Neural cell (in vitro differentiated cells): ENCODE measurements around the gene INPP5A.

Experiments used
- EP300 ChIP-seq: fragments of 450-650 bp; conservative IDR thresholded peaks from 2 replicates; pipeline ENCODE4 v1.6.1; 2014; ENCODE audit warnings: antibody characterized with exemption, mild to moderate bottlenecking, moderate library complexity; ENCODE audit not compliant: poor library complexity, severe bottlenecking
- EZH2 ChIP-seq: fragments of 200-600, 300-800 bp; shearing (Covaris generic), sonication (generic); IDR thresholded peaks from 2 replicates; pipeline ENCODE4 v1.6.1; 2014; ENCODE audit warnings: antibody characterized with exemption, low read length, borderline replicate concordance, mild to moderate bottlenecking; ENCODE audit not compliant: insufficient read depth, poor library complexity, severe bottlenecking
- MXI1 ChIP-seq: fragments of 450-650 bp; conservative IDR thresholded peaks from 2 replicates; pipeline ENCODE4 v1.6.1; 2014; ENCODE audit warnings: antibody characterized with exemption, mild to moderate bottlenecking; ENCODE audit not compliant: poor library complexity, severe bottlenecking
- POLR2AphosphoS5 ChIP-seq: IDR thresholded peaks from 2 replicates; pipeline ENCODE4 v1.6.1; 2012
- RAD21 ChIP-seq: fragments of 450-650 bp; conservative IDR thresholded peaks from 2 replicates; pipeline ENCODE4 v1.6.1; 2014; ENCODE audit warnings: antibody characterized with exemption, mild to moderate bottlenecking, moderate library complexity
- SMC3 ChIP-seq: fragments of 450-650 bp; conservative IDR thresholded peaks from 2 replicates; pipeline ENCODE4 v1.6.1; 2014; ENCODE audit warnings: antibody characterized with exemption, mild to moderate bottlenecking, moderate library complexity; ENCODE audit not compliant: poor library complexity
- TAF1 ChIP-seq: IDR thresholded peaks from 2 replicates; pipeline ENCODE4 v1.6.1; 2012; ENCODE audit warnings: low read depth
- TF ChIP-seq, protein P1 (sequence below): fragments of 450-650 bp; IDR thresholded peaks from 2 replicates; pipeline ENCODE4 v1.5.1; 2014; ENCODE audit warnings: antibody characterized with exemption, mild to moderate bottlenecking, moderate library complexity; ENCODE audit not compliant: poor library complexity, severe bottlenecking
- TF ChIP-seq, protein P2 (sequence below): IDR thresholded peaks from 2 replicates; pipeline ENCODE4 v1.6.1; 2012; ENCODE audit warnings: borderline replicate concordance

- no peak for TF ChIP-seq EZH2
- TF ChIP-seq, protein P1, sequence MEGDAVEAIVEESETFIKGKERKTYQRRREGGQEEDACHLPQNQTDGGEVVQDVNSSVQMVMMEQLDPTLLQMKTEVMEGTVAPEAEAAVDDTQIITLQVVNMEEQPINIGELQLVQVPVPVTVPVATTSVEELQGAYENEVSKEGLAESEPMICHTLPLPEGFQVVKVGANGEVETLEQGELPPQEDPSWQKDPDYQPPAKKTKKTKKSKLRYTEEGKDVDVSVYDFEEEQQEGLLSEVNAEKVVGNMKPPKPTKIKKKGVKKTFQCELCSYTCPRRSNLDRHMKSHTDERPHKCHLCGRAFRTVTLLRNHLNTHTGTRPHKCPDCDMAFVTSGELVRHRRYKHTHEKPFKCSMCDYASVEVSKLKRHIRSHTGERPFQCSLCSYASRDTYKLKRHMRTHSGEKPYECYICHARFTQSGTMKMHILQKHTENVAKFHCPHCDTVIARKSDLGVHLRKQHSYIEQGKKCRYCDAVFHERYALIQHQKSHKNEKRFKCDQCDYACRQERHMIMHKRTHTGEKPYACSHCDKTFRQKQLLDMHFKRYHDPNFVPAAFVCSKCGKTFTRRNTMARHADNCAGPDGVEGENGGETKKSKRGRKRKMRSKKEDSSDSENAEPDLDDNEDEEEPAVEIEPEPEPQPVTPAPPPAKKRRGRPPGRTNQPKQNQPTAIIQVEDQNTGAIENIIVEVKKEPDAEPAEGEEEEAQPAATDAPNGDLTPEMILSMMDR: no peak
- TF ChIP-seq POLR2AphosphoS5: no peak
- no peak for TF ChIP-seq MXI1
- TF ChIP-seq RAD21: no peak
- no peak for TF ChIP-seq TAF1
- TF ChIP-seq, protein P2, sequence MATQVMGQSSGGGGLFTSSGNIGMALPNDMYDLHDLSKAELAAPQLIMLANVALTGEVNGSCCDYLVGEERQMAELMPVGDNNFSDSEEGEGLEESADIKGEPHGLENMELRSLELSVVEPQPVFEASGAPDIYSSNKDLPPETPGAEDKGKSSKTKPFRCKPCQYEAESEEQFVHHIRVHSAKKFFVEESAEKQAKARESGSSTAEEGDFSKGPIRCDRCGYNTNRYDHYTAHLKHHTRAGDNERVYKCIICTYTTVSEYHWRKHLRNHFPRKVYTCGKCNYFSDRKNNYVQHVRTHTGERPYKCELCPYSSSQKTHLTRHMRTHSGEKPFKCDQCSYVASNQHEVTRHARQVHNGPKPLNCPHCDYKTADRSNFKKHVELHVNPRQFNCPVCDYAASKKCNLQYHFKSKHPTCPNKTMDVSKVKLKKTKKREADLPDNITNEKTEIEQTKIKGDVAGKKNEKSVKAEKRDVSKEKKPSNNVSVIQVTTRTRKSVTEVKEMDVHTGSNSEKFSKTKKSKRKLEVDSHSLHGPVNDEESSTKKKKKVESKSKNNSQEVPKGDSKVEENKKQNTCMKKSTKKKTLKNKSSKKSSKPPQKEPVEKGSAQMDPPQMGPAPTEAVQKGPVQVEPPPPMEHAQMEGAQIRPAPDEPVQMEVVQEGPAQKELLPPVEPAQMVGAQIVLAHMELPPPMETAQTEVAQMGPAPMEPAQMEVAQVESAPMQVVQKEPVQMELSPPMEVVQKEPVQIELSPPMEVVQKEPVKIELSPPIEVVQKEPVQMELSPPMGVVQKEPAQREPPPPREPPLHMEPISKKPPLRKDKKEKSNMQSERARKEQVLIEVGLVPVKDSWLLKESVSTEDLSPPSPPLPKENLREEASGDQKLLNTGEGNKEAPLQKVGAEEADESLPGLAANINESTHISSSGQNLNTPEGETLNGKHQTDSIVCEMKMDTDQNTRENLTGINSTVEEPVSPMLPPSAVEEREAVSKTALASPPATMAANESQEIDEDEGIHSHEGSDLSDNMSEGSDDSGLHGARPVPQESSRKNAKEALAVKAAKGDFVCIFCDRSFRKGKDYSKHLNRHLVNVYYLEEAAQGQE: no peak
- TF ChIP-seq SMC3: no peak
- no peak for TF ChIP-seq EP300
These were observed 207.3 kb downstream of the INPP5A start for GRCh38 chr10:132744839-132745238.
